Right lobe of liver (tissue), 4 donors: ENCODE data around the gene CIZ1.

Experiments used
- CTCF ChIP-seq, 4 donors: fragments of 200-600 bp in 3 of 4; fragments of 450-650 bp in 1 of 4; IDR thresholded peaks; one replicate each; pipeline versions ENCODE4 v1.5.1 to v1.8.0; 2016 to 2022; ENCODE audit warnings: antibody characterized with exemption in 4 of 4, mild to moderate bottlenecking in 2 of 4
- POLR2A ChIP-seq: fragments of 450-650 bp; IDR thresholded peaks from one replicate; pipeline ENCODE4 v1.6.1; 2017; ENCODE audit warnings: antibody characterized with exemption, mild to moderate bottlenecking
- donor health status: DM: no; HTN: no; CAD: no.
- donor health status: DM: no; HTN: no; CAD: no.
- donor health status: DM: no; HTN: yes; CAD: no.

- no peak for TF ChIP-seq POLR2A
- no peak for TF ChIP-seq CTCF (IDR thresholded peaks at IDR 0.05)
Observed at GRCh38 chr9:128163027-128163515, 28.3 kb downstream of the CIZ1 start.
